Sigmoid colon (tissue), 4 donors: ENCODE measurements around the gene ST6GALNAC4.

Experiments used
- EP300 ChIP-seq, 4 donors: sonication (generic); formaldehyde crosslinking; IDR thresholded peaks; one replicate each; pipeline ENCODE4 v1.6.1; 2017; ENCODE audit warnings: antibody characterized with exemption in 4 of 4
- POLR2A ChIP-seq, 2 donors: fragments of 450-650 bp; IDR thresholded peaks; one replicate each; pipeline ENCODE4 v1.6.1; 2016; ENCODE audit warnings: antibody characterized with exemption in 2 of 2, mild to moderate bottlenecking in 2 of 2, moderate library complexity in 2 of 2
- POLR2AphosphoS5 ChIP-seq, 4 donors: sonication (generic); formaldehyde crosslinking; IDR thresholded peaks; one replicate each; pipeline ENCODE4 v1.6.1; 2017; ENCODE audit warnings: antibody characterized with exemption in 4 of 4
- TF ChIP-seq, protein P1 (sequence below), 4 experiments: fragments of 450-650 bp in 3 of 4; fragments of 200-600 bp in 1 of 4; IDR thresholded peaks; one replicate each; pipeline ENCODE4 v1.5.1; 2016 to 2019; ENCODE audit warnings: antibody characterized with exemption in 4 of 4, mild to moderate bottlenecking in 3 of 4, moderate library complexity in 2 of 4

DNA sequence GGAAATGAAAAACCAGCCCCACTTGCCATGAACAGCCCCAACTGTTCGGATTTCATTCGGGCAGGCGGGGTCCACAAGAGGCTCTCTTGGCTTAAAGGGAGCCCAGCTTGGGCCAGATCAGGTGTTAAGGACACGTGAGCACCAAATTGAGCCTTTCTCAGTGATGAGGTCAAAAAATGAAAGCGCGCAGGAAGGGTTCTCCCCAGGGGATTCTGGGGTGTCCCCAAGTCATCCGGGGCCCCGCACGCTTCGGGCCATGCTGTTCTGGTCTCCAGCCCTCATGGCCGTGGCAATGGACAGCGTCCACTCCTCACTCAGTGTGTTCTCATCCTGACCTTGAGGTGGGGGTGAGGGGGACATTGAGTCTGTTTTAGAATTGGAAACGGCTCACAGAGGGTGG, 50.3 kb downstream of the ST6GALNAC4 start:
- TF ChIP-seq POLR2A (IDR thresholded peaks at IDR 0.05) (no peak), EP300 (IDR thresholded peaks at IDR 0.05) (no peak), POLR2AphosphoS5 (IDR thresholded peaks at IDR 0.05) (no peak)
- TF ChIP-seq, protein P1, sequence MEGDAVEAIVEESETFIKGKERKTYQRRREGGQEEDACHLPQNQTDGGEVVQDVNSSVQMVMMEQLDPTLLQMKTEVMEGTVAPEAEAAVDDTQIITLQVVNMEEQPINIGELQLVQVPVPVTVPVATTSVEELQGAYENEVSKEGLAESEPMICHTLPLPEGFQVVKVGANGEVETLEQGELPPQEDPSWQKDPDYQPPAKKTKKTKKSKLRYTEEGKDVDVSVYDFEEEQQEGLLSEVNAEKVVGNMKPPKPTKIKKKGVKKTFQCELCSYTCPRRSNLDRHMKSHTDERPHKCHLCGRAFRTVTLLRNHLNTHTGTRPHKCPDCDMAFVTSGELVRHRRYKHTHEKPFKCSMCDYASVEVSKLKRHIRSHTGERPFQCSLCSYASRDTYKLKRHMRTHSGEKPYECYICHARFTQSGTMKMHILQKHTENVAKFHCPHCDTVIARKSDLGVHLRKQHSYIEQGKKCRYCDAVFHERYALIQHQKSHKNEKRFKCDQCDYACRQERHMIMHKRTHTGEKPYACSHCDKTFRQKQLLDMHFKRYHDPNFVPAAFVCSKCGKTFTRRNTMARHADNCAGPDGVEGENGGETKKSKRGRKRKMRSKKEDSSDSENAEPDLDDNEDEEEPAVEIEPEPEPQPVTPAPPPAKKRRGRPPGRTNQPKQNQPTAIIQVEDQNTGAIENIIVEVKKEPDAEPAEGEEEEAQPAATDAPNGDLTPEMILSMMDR (IDR thresholded peaks at IDR 0.05) = no peak
